GM23338 (cell line): Measurements from ENCODE around the gene ATOSA. TPM values are rescaled to one million over a fixed set of nuclear protein-coding genes. Genes with fewer than 3 reads are reported as not detected.

ENCODE experiments used
- ATAC-seq: fragments of 200-7000 bp; cut with Tn5 transposase; 3 replicates; pipeline ENCODE4 v1.9.1; 2020
- DNase-seq: peaks from one replicate; pipeline ENCODE4 v3.0.0-alpha.2; 2015; ENCODE audit warnings: low spot score
- H2AFZ ChIP-seq: fragments of 200-600 bp; sonication (generic); 2 replicates; pipeline ENCODE4 v1.8.0; 2016; ENCODE audit warnings: antibody characterized with exemption, mild to moderate bottlenecking, moderate library complexity
- H3F3A ChIP-seq: fragments of 200-600 bp; sonication (generic); replicated peaks from 2 replicates; pipeline ENCODE4 v1.8.0; 2017; ENCODE audit warnings: antibody characterized with exemption, mixed run types, low read depth
- H3K27ac ChIP-seq: fragments of 200-600 bp; sonication (generic); 2 replicates; pipeline ENCODE4 v1.6.1; 2016; ENCODE audit warnings: low read depth
- H3K27me3 ChIP-seq: fragments of 200-600 bp; sonication (generic); 2 replicates; pipeline ENCODE4 v1.8.0; 2016; ENCODE audit warnings: mild to moderate bottlenecking, mixed run types, moderate library complexity; ENCODE audit not compliant: insufficient read depth
- H3K36me3 ChIP-seq: fragments of 200-600 bp; sonication (generic); 2 replicates; pipeline ENCODE4 v1.8.0; 2016; ENCODE audit warnings: mild to moderate bottlenecking; ENCODE audit not compliant: insufficient read depth
- H3K4me1 ChIP-seq: fragments of 200-600 bp; sonication (generic); 2 replicates; pipeline ENCODE4 v1.8.0; 2016; ENCODE audit warnings: mild to moderate bottlenecking, moderate library complexity; ENCODE audit not compliant: insufficient read depth
- H3K4me2 ChIP-seq: fragments of 200-600 bp; sonication (generic); 2 replicates; pipeline ENCODE4 v1.7.1; 2017; ENCODE audit warnings: mixed run types
- H3K4me3 ChIP-seq: fragments of 200-600 bp; sonication (generic); 2 replicates; pipeline ENCODE4 v1.6.1; 2016; ENCODE audit warnings: mixed run types
- H3K79me2 ChIP-seq: fragments of 200-600 bp; sonication (generic); replicated peaks from 2 replicates; pipeline ENCODE4 v1.8.0; 2017; ENCODE audit warnings: mild to moderate bottlenecking; ENCODE audit not compliant: insufficient read depth
- H3K9me2 ChIP-seq: fragments of 200-600 bp; sonication (generic); 2 replicates; pipeline ENCODE4 v1.8.0; 2017; ENCODE audit not compliant: insufficient read depth
- H4K20me1 ChIP-seq: fragments of 200-600 bp; sonication (generic); replicated peaks from 2 replicates; pipeline ENCODE4 v1.8.0; 2017; ENCODE audit warnings: mild to moderate bottlenecking; ENCODE audit not compliant: insufficient read depth
- H3K27ac Mint-ChIP-seq: 2 replicates; pipeline ENCODE4 v1.8.0; 2020; ENCODE audit warnings: inconsistent platforms, mild to moderate bottlenecking, moderate library complexity, mixed read lengths
- H3K27me3 Mint-ChIP-seq: 3 replicates; pipeline ENCODE4 v1.8.0; 2022; ENCODE audit warnings: low read depth, mild to moderate bottlenecking, moderate library complexity, mixed read lengths, inconsistent platforms; ENCODE audit not compliant: insufficient read depth, poor library complexity
- H3K36me3 Mint-ChIP-seq: 3 replicates; pipeline ENCODE4 v1.8.0; 2021; ENCODE audit warnings: low read depth, mild to moderate bottlenecking, inconsistent platforms, moderate library complexity, mixed read lengths
- H3K4me1 Mint-ChIP-seq: 3 replicates; pipeline ENCODE4 v1.8.0; 2020; ENCODE audit warnings: mild to moderate bottlenecking, inconsistent platforms, mixed read lengths
- H3K4me3 Mint-ChIP-seq: 3 replicates; pipeline ENCODE4 v1.8.0; 2021; ENCODE audit warnings: moderate library complexity, mild to moderate bottlenecking, inconsistent platforms, mixed read lengths
- H3K9me3 Mint-ChIP-seq: 3 replicates; pipeline ENCODE4 v1.8.0; 2020; ENCODE audit warnings: moderate library complexity, mild to moderate bottlenecking, inconsistent platforms, mixed read lengths
- ETS1 ChIP-seq: IDR thresholded peaks from 2 replicates; pipeline ENCODE4 v1.6.1; 2016; ENCODE audit warnings: antibody characterized with exemption
- EZH2phosphoT487 ChIP-seq: fragments of 200-600 bp; sonication (generic); IDR thresholded peaks from one replicate; pipeline ENCODE4 v1.8.1; 2018; ENCODE audit warnings: antibody characterized with exemption; ENCODE audit not compliant: unreplicated experiment
- JUNB ChIP-seq: IDR thresholded peaks from one replicate; pipeline ENCODE4 v1.6.1; 2016; ENCODE audit warnings: antibody characterized with exemption; ENCODE audit not compliant: unreplicated experiment
- NANOG ChIP-seq: IDR thresholded peaks from 2 replicates; pipeline ENCODE4 v1.6.1; 2016; ENCODE audit warnings: antibody characterized with exemption, borderline replicate concordance
- REST ChIP-seq: IDR thresholded peaks from one replicate; pipeline ENCODE4 v1.6.1; 2018; ENCODE audit warnings: antibody characterized with exemption; ENCODE audit not compliant: unreplicated experiment
- STAT1 ChIP-seq: IDR thresholded peaks from one replicate; pipeline ENCODE4 v1.6.1; 2016; ENCODE audit warnings: antibody characterized with exemption; ENCODE audit not compliant: unreplicated experiment
- ZNF114 ChIP-seq: fragments of 250-450 bp; sonication (Bioruptor Pico); IDR thresholded peaks from 2 replicates; pipeline ENCODE4 v1.5.0; 2020; ENCODE audit warnings: mild to moderate bottlenecking, moderate library complexity
- ZNF462 ChIP-seq: fragments of 250-450 bp; sonication (Bioruptor Pico); IDR thresholded peaks from 2 replicates; pipeline ENCODE4 v1.5.0; 2020; ENCODE audit warnings: mild to moderate bottlenecking, moderate library complexity
- polyA plus RNA-seq: library from polyadenylated mRNA; unstranded; fragments of >200 nt; fragmentation: Nextera tagmentation; extraction: Ambion mirVana; gene quantifications from 2 replicates; pipeline ENCODE4 v1.2.1, GENCODE V29; 2016
- total RNA-seq: library from RNA; depleted of rRNA; stranded (reverse); fragments of >200 nt; shearing (Covaris generic); gene quantifications from 2 replicates; pipeline ENCODE4 v1.2.3, GENCODE V29; 2014

The ATOSA gene
- total and polyA plus RNA-seq, 2 experiments from 2014 or later, result 6.2 to 14.0 TPM

- no peak for TF ChIP-seq ZNF462
- TF ChIP-seq NANOG, result no peak
- TF ChIP-seq JUNB, result no peak
- TF ChIP-seq ETS1, result no peak
Observed at GRCh38 chr15:52653431-52653964, 25.7 kb downstream of the ATOSA start (continued).

GRCh38 chr15:52652984-52653383 lies 26.2 kb downstream of the ATOSA start:
- Mint-ChIP-seq H3K4me3 (no peak overlapping the region), H3K27me3 (no peaks in the 10 kb centered on the region), H3K4me1 (peaks cover 12% of the 10 kb centered on the region), H3K9me3 (no peaks in the 10 kb centered on the region), H3K36me3 (no peaks in the 10 kb centered on the region), H3K27ac (peak overlapping the region; percentile 80; the same call in 1 of the 2 replicates)
- Histone ChIP-seq H3K36me3 (no peaks in the 10 kb centered on the region), H2AFZ (no peak overlapping the region), H3K27ac (0 out of 2 replicates have a peak overlapping the region, but pooled peaks have one; percentile 36), H3K9me2 (no peaks in the 10 kb centered on the region), H3F3A (no peaks in the 10 kb centered on the region), H3K79me2 (no peaks in the 10 kb centered on the region), H3K27me3 (no peaks in the 10 kb centered on the region), H3K4me3 (no peak overlapping the region), H3K4me2 (no peak overlapping the region), H3K4me1 (no peaks in the 10 kb centered on the region; the same call in 1 of the 2 replicates), H4K20me1 (no peaks in the 10 kb centered on the region)
- no peak for ATAC-seq
- TF ChIP-seq EZH2phosphoT487 (no peak), STAT1 (no peak), ETS1 (no peak), REST (no peak), ZNF114 (no peak)
- DNase-seq, result no peak
